HepG2 (cell line): Measurements from ENCODE around the gene LYPLA2. TPM values are rescaled to one million over a fixed set of nuclear protein-coding genes. Genes with fewer than 3 reads are reported as not detected.

Experiments used
- HES4 ChIP-seq: sonication (generic); formaldehyde crosslinking; IDR thresholded peaks from 2 replicates; pipeline ENCODE4 v1.9.0; 2021; ENCODE audit warnings: mild to moderate bottlenecking, missing genetic modification reagents, borderline replicate concordance
- KAT8 ChIP-seq: IDR thresholded peaks from 2 replicates; pipeline ENCODE4 v1.6.1; 2016; ENCODE audit warnings: missing genetic modification reagents, missing compliant biosample characterization
- KLF13 ChIP-seq: sonication (generic); formaldehyde crosslinking; IDR thresholded peaks from 2 replicates; pipeline ENCODE4 v1.4.0; 2020; ENCODE audit warnings: mild to moderate bottlenecking, missing genetic modification reagents
- RXRB ChIP-seq: IDR thresholded peaks from 2 replicates; pipeline ENCODE4 v1.6.1; 2016; ENCODE audit warnings: borderline replicate concordance, missing genetic modification reagents, missing compliant biosample characterization
- SMAD1 ChIP-seq: sonication (generic); formaldehyde crosslinking; IDR thresholded peaks from 2 replicates; pipeline ENCODE4 v1.4.0; 2020; ENCODE audit warnings: missing genetic modification reagents, low read depth, mild to moderate bottlenecking, borderline replicate concordance
- SOX6 ChIP-seq, 2 experiments: fragments of 450-650 bp in 1 of 2; sonication (generic) in 1 of 2; formaldehyde crosslinking in 1 of 2; IDR thresholded peaks; 2 replicates each; pipeline versions ENCODE4 v1.4.0 to v1.6.1; 2017 to 2020; ENCODE audit warnings: antibody characterized with exemption in 1 of 2, mild to moderate bottlenecking in 1 of 2, missing genetic modification reagents in 1 of 2
- TBP ChIP-seq: sonication (generic); formaldehyde crosslinking; IDR thresholded peaks from 2 replicates; pipeline ENCODE4 v1.5.0; 2020; ENCODE audit warnings: missing genetic modification reagents
- ZBTB39 ChIP-seq: sonication (generic); formaldehyde crosslinking; IDR thresholded peaks from 2 replicates; pipeline ENCODE4 v1.5.0; 2020; ENCODE audit warnings: missing genetic modification reagents
- ZBTB8A ChIP-seq: sonication (generic); formaldehyde crosslinking; IDR thresholded peaks from 2 replicates; pipeline ENCODE4 v1.4.0; 2020; ENCODE audit warnings: mild to moderate bottlenecking, low read depth, missing genetic modification reagents, borderline replicate concordance
- ZNF232 ChIP-seq: sonication (generic); formaldehyde crosslinking; IDR thresholded peaks from 2 replicates; pipeline ENCODE4 v1.4.0; 2020; ENCODE audit warnings: missing genetic modification reagents, borderline replicate concordance
- ZNF280D ChIP-seq: sonication (generic); formaldehyde crosslinking; IDR thresholded peaks from 2 replicates; pipeline ENCODE4 v1.5.1; 2020; ENCODE audit warnings: mild to moderate bottlenecking, missing genetic modification reagents
- ZNF362 ChIP-seq: sonication (generic); formaldehyde crosslinking; IDR thresholded peaks from 2 replicates; pipeline ENCODE4 v1.4.0; 2020; ENCODE audit warnings: missing genetic modification reagents, mild to moderate bottlenecking, borderline replicate concordance
- ZNF431 ChIP-seq: sonication (generic); formaldehyde crosslinking; IDR thresholded peaks from 2 replicates; pipeline ENCODE4 v1.9.0; 2022; ENCODE audit warnings: missing genetic modification reagents, low read depth, mild to moderate bottlenecking, borderline replicate concordance
- ZNF605 ChIP-seq: sonication (generic); formaldehyde crosslinking; IDR thresholded peaks from 2 replicates; pipeline ENCODE4 v1.8.0; 2022; ENCODE audit warnings: mild to moderate bottlenecking, missing genetic modification reagents
- ZNF703 ChIP-seq: sonication (generic); formaldehyde crosslinking; IDR thresholded peaks from 2 replicates; pipeline ENCODE4 v1.5.1; 2020; ENCODE audit warnings: missing genetic modification reagents, mild to moderate bottlenecking, moderate library complexity, borderline replicate concordance
- ZNF800 ChIP-seq: sonication (generic); formaldehyde crosslinking; IDR thresholded peaks from 2 replicates; pipeline ENCODE4 v1.4.0; 2020; ENCODE audit warnings: missing genetic modification reagents
- ZUFSP ChIP-seq: sonication (generic); formaldehyde crosslinking; IDR thresholded peaks from 2 replicates; pipeline ENCODE4 v1.9.0; 2021; ENCODE audit warnings: missing genetic modification reagents, mild to moderate bottlenecking, borderline replicate concordance
- polyA plus RNA-seq, 8 experiments: library from polyadenylated mRNA; depleted of rRNA in 3 of 8; stranded (reverse) in 7 of 8; unstranded in 1 of 8; fragments of >200 nt; fragmentation: Illumina TruSeq in 4 of 8; extraction: Trizol in 4 of 8; gene quantifications; 2 replicates each; pipeline versions ENCODE4 v1.2.1 to v1.2.3, GENCODE V29; 2011 to 2016; ENCODE audit warnings: low read depth in 4 of 8, missing spikeins in 1 of 8, mixed read lengths in 1 of 8; ENCODE audit not compliant: insufficient read depth in 1 of 8
- total RNA-seq, 5 experiments: library from RNA; depleted of rRNA; stranded (reverse); fragments of >200 nt; fragmentation: Illumina TruSeq; extraction: Trizol; gene quantifications; 2 replicates each; pipeline ENCODE4 v1.2.3, GENCODE V29; 2016; ENCODE audit warnings: low read depth in 1 of 5

Gene LYPLA2
- total and polyA plus RNA-seq, 2 of the 13 experiments (the other 11 are each of a cell fraction or from before 2014, with no cell fraction given) = 72.1 to 73.2 TPM

- TF ChIP-seq ZUFSP (CRISPR knock-in tag) = no peak
- TF ChIP-seq ZNF232 (CRISPR knock-in tag) = peak; percentile 89
- peak; percentile 86 for TF ChIP-seq KAT8 (CRISPR knock-in tag)
- no peak; the same call in 1 of the 2 replicates for TF ChIP-seq ZNF605 (CRISPR knock-in tag)
- TF ChIP-seq ZNF431 (CRISPR knock-in tag) = no peak
- peak; percentile 70; the same call in 1 of the 2 replicates for TF ChIP-seq ZBTB39
- 0 out of 2 replicates have a peak, but pooled peaks have one; percentile 31 for TF ChIP-seq SMAD1 (CRISPR knock-in tag)
- no peak for TF ChIP-seq ZNF280D (CRISPR knock-in tag)
- no peak for TF ChIP-seq ZNF703
- TF ChIP-seq ZNF800 (CRISPR knock-in tag) = peak; percentile 74
- TF ChIP-seq ZBTB8A (CRISPR knock-in tag) = no peak
- peak; percentile 28; the same call in 1 of the 2 replicates for TF ChIP-seq ZNF362 (CRISPR knock-in tag)
- TF ChIP-seq TBP (CRISPR knock-in tag) = no peak; the same call in 1 of the 2 replicates
- TF ChIP-seq RXRB = 0 out of 2 replicates have a peak, but pooled peaks have one; percentile 51
- TF ChIP-seq KLF13 = no peak
- TF ChIP-seq HES4 (CRISPR knock-in tag) = 0 out of 2 replicates have a peak, but pooled peaks have one; percentile 28
- TF ChIP-seq SOX6 (IDR thresholded peaks at IDR 0.05) = no peak
- no peak; the same call in none of the 2 replicates for TF ChIP-seq SOX6 (CRISPR knock-in tag; IDR thresholded peaks at IDR 0.05)
These were observed 34.3 kb downstream of the LYPLA2 start, which contains the start of gene HMGCL (continued) for GRCh38 chr1:23825076-23825761.
